Measurements from ENCODE around the gene CD7. TPM values are rescaled to one million over a fixed set of nuclear protein-coding genes. Genes with fewer than 3 reads are reported as not detected.

CD7 gene
- total and polyA plus RNA-seq, 3 experiments from 2014 or later = 186 to 193 (median 190) TPM

Other genes starting within 250 kb of the CD7 start
- gene FASN, start 219.4 kb downstream of the CD7 start, total RNA-seq = 100 to 1,000 TPM; 251 to 259 TPM
- gene FASN, start 219.4 kb downstream of the CD7 start, polyA plus RNA-seq = 2.7 TPM
- 10 to 100 TPM; 69.8 to 77.6 TPM for gene CCDC57, start 104.8 kb downstream of the CD7 start, total RNA-seq
- gene CCDC57, start 104.8 kb downstream of the CD7 start, polyA plus RNA-seq = 39.2 TPM
- gene SLC16A3, start 88.6 kb downstream of the CD7 start, total RNA-seq = 10 to 100 TPM; 27.5 to 31.8 TPM
- 3.3 TPM for gene SLC16A3, start 88.6 kb downstream of the CD7 start, polyA plus RNA-seq
- 100 to 1,000 TPM; 129 to 141 TPM for gene CSNK1D, start 43.9 kb downstream of the CD7 start, total RNA-seq
- 74.6 TPM for gene CSNK1D, start 43.9 kb downstream of the CD7 start, polyA plus RNA-seq
- 1 to 10 TPM in 1 of 2 experiments, under 1 TPM in 1; 0.49 to 1.1 TPM for gene SECTM1, start 16.2 kb upstream of the CD7 start, total RNA-seq
- 1.9 TPM for gene SECTM1, start 16.2 kb upstream of the CD7 start, polyA plus RNA-seq
- gene TEX19, start 41.6 kb upstream of the CD7 start, total RNA-seq = not detected
- not detected for gene TEX19, start 41.6 kb upstream of the CD7 start, polyA plus RNA-seq
- not detected for gene UTS2R, start 54.2 kb upstream of the CD7 start, total RNA-seq
- gene UTS2R, start 54.2 kb upstream of the CD7 start, polyA plus RNA-seq = not detected
- gene HEXD, start 100.7 kb upstream of the CD7 start, total RNA-seq = 10 to 100 TPM; 29.6 to 30.4 TPM
- 10.6 TPM for gene HEXD, start 100.7 kb upstream of the CD7 start, polyA plus RNA-seq
- gene OGFOD3, start 101.0 kb upstream of the CD7 start, total RNA-seq = 10 to 100 TPM; 27.9 to 28.4 TPM
- gene OGFOD3, start 101.0 kb upstream of the CD7 start, polyA plus RNA-seq = 29.9 TPM
- 100 to 1,000 TPM; 184 to 189 TPM for gene CYBC1, start 133.1 kb upstream of the CD7 start, total RNA-seq
- 175 TPM for gene CYBC1, start 133.1 kb upstream of the CD7 start, polyA plus RNA-seq
- gene NARF, start 141.1 kb upstream of the CD7 start, total RNA-seq = 10 to 100 TPM; 62.2 to 63.0 TPM
- gene NARF, start 141.1 kb upstream of the CD7 start, polyA plus RNA-seq = 95.3 TPM
- 10 to 100 TPM; 63.9 to 71.2 TPM for gene FOXK2, start 202.1 kb upstream of the CD7 start, total RNA-seq
- 8.2 TPM for gene FOXK2, start 202.1 kb upstream of the CD7 start, polyA plus RNA-seq